GM18868 (cell line): ENCODE measurements around the gene COX7B2.

Experiments
- ATAC-seq: cut with Tn5 transposase; IDR thresholded peaks from one replicate; pipeline ENCODE4 v1.9.1; 2021; ENCODE audit warnings: mild to moderate bottlenecking, moderate library complexity; ENCODE audit not compliant: unreplicated experiment

COX7B2 gene

DNA sequence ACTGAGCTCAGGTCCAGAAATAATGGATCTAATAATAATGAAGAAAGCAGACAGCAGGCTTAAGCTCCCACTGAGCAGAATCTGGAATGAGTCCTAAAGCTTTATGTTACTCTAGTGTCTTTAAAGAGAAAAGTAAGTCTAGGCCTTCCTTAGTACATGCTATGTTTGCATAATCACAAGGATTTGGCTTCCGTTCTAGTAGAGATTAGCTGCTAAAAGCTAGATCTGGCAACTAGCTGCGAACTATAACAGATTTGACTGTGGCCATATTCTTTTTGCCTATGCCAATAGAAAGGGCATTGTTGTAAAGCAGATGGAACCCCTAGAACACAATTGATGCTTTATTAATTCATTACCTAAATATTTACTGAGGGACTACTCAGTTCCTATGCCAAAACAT, 19.0 kb downstream of the COX7B2 start:
- ATAC-seq, result no peak

DNA sequence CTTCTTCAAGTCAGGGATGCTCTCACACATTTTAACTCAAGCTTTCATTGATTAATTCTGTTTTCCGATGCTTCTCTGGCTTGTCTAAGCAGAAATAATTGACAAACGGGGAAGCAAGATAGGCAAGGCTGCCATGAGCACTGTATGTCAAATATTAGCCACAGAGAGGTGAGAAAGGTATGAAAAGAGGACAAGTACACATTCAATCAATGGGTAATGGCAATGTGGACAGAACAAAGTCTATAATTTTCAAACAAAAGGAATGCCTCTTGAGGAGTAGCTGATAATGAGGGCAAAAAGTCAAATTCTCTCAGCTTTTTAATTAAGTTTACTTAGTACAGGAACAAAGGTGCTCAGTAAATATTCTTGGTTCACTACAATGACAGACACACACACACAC, 19.6 kb downstream of the COX7B2 start:
- no peak for ATAC-seq

DNA sequence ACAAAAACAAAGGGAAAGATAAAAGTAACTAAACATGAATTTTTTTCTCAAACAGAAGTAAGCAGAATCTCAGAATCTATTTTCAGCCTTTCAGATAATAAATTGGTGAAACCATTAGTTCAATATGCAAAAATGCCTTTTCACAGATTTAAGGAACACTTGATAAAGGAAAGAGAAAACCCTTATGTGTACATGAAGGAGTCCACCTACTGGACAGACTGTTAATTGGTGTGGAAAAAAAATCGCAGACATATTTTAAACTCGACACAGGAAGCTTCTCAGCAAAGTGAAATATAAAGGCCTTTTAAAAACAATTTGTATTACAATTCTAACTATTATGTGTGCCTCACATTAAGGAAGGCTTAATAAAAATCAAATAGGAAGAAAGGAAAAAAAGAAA, 22.3 kb downstream of the COX7B2 start:
- no peak for ATAC-seq

DNA sequence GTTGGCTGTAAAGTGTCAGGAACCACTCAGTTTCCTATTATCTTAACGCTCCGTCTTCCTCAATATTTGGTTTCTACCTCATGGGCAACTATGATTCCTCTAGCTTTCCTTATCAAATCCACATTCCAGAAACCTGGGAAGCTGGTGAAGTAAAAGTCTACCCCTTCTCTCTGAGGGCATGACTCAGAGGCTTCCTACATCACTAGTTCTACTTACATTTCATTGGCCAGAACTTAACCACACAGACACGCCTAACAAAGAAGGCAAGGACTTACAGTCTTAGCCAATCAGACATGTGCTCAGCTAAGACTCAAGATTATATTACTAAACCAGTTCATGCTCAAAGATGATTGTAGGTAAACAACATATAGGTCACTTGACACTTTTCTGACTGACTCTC, 30.4 kb downstream of the COX7B2 start:
- no peak for ATAC-seq

- ATAC-seq, result no peak
These were observed 34.2 kb downstream of the COX7B2 start for GRCh38 chr4:46874811-46875210.

DNA sequence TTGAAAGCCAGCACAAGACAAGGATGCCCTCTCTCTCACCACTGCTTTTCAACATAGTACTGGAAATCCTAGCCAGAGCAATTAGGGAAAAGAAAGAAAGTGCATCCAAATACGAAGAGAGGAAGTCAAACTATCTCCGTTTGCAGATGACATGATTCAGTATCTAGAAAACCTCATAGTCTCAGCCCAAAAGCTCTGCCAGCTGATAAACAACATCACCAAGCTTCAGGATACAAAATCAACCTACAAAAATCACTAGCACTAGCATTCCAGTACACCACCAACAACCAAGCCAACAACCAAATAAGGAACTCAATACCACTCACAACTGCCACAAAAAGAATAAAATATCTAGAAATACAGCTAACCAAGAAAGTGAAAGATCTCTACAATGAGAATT, 38.6 kb downstream of the COX7B2 start:
- no peak for ATAC-seq

- ATAC-seq, result no peak
These were observed 52.7 kb downstream of the COX7B2 start for GRCh38 chr4:46856333-46856732.

- no peak for ATAC-seq
These were observed 56.2 kb downstream of the COX7B2 start for GRCh38 chr4:46852800-46853199.

- ATAC-seq, result no peak
These were observed 59.0 kb downstream of the COX7B2 start for GRCh38 chr4:46850026-46850425.

- peak; percentile 76 for ATAC-seq
These were observed 64.6 kb downstream of the COX7B2 start for GRCh38 chr4:46844325-46844917.

DNA sequence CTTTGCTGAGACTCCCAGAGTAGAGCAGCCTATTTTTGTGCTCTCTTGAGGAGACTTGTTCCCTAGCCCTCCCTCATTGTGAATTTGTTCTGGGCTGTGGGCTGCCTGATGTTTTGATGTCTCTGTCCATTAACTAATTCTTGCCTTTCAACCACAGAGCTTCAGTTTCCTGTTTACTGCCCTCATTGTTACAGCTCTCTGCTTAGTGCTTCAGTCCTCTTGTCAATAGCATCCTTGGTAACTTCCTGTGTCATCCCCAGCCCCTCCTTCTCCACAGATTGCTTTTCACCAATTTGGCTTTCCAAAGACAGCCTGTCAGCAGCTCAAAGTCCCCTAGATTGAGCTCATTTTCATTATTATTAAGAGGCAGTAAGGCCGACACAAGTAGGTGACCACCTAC, 69.9 kb downstream of the COX7B2 start:
- no peak for ATAC-seq

DNA sequence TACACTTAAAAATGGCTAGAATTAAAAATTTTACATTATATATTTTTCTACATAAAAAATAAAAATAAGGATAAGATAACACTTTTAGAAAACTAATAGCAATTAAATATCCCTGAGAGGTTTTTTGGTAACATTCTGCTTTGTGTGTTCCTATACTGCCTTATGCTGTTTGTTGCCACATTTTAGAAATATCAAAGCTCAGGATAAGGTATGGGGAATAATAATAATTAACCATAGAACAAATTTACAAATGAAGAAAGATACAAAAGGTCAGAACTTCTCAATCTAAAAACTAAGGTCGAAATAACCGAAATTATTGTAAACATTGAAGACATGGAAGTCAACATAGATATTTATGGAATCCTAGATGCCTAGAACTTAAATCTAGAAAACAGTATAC, 71.4 kb downstream of the COX7B2 start:
- no peak for ATAC-seq

DNA sequence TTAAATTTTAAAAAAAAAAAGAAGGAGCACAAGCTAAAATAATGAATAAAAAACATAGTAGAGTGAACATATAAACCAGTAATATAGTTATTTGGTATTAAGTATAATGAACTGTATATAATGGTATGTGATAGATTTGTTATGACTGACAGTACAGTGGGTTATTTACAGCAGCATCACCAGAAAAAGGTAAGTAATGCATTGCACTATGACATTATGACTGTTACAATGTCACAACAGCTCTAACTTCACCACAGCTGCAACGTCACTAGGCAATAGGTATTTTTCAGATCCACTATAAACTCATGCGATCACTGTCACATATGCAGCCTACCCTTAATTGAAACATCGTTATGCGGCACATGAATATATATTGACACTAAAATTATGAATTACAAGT, 72.5 kb downstream of the COX7B2 start:
- no peak for ATAC-seq

- ATAC-seq, result no peak
These were observed 78.0 kb downstream of the COX7B2 start for GRCh38 chr4:46830971-46831454.

DNA sequence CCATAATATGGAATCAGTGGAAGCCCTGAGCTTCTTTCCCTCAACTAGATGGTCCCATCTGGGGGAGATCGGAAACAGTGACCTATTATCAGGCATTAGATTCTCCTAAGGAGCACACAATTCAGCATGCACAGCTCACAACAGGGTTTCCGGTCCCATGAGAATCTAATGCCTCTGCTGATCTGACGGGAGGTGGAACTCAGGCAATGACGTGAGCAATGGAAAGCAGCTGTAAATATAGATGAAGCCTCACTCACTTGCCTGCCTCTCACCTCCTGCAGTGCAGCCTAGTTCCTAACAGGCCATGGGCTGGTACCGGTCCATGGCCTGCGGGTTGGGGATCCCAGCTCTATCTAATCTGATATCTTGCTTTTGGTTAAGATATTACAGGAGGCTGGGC, 88.9 kb downstream of the COX7B2 start:
- no peak for ATAC-seq

DNA sequence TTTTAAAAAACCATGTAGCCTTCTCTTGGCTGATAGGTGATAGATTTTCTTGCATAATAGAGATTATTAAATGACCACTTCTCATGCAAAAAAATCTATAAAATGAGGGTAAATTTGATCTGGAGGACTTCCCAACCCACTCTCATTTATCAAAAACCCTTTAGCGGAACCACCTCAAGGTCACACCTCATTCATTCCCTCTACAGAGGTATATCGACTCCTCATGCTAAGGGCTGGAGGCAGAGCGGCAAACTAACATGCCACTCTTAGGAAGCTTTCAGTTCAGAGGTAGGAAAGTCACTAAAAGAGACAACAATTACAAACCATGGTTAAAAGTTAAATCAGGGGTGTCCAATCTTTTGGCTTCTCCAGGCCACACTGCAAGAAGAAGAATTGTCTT, 90.0 kb downstream of the COX7B2 start:
- no peak for ATAC-seq

GRCh38 chr4:46818604-46819003, 90.4 kb downstream of the COX7B2 start:
- ATAC-seq, result no peak

DNA sequence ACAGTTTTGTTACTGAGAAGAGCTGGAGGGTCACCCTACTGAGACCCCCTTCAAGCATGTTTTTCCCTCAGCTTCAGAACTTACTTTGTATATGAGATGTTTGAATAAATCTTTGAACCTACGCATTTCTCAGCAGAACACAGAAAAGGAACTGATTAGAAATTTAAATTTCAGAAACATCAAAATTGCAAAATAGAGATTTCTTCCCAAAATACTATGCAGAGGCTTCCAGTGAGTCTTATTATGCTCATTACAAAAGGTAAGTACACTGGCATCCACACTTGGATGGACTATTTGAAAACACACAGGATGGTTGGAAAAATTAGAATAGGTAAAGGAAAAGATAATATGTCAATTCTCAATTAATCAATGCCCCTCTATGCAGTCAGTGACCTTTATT, 91.2 kb downstream of the COX7B2 start:
- no peak for ATAC-seq

DNA sequence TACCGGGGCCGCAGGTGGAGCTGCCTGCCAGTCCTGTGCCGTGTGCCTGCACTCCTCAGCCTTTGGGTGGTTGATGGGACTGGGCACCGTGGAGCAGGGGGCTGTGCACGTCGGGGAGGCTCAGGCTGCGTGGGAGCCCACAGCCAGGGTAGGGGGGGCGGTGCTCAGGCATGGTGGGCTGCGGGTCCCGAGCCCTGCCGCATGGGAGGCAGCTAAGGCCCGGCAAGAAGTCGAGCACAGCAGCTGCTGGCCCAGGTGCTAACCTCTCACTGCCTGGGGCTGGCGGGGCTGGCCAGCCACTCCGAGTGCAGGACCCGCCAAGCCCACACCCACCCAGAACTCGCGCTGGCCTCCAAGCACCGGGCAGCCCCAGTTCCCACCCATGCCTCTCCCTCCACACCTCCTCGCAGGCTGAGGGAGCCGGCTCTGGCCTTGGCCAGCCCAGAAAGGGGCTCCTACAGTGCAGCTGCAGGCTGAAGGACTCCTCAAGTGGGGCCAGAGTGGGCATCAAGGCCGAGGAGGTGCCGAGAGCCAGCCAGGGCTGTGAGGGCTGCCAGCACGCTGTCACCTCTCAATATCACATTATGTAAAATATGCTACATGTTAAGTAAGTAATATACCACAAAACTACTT, 104.1 kb downstream of the COX7B2 start:
- ATAC-seq, result no peak

- no peak for ATAC-seq
These were observed 116.0 kb downstream of the COX7B2 start for GRCh38 chr4:46793036-46793435.

DNA sequence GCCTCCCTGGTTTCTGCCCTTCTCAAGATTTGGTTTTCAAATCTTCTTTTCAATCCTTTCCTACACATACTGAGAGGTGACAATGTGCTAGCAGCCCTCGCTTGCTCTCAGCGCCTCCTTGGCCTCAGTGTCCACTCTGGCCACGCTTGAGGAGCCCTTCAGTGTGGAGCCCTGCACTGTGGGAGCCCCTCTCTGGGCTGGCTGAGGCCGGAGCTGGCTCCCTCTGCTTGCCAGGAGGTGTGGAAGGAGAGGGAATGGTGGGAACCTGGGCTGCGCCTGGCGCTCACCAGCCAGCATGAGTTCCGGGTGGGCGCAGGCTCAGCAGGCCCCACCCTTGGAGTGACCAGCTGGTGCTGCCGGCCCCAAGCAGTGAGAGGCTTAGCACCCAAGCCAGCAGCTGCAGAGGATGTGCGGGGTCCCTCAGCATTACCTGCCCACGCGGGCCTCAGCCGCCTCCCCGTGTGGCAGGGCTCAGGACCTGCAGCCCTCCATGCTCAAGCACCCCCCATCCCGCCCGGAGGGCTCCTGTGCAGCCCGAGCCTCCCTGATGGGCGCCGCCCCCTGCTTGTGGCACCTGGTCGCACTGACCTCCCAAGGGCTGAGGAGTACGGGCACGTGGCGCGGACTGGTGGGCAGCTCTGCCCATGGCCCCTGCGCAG, 127.5 kb downstream of the COX7B2 start:
- ATAC-seq, result no peak

GRCh38 chr4:46765465-46765864, 143.6 kb downstream of the COX7B2 start:
- no peak for ATAC-seq
